Stimulated activated CD4-positive, alpha-beta T cell treated with anti-CD3 and anti-CD28 coated beads, Interleukin-1b, Interleukin-23, amount 100 ng/mL, for 48 hours (primary cell): Measurements from ENCODE around the gene SHROOM1.

ENCODE experiments used
- DNase-seq: peaks from one replicate; pipeline ENCODE4 v3.0.0-alpha.2; 2020

SHROOM1 gene

GRCh38 chr5:132775476-132775961, 54.9 kb downstream of the SHROOM1 start:
- DNase-seq, result no peak

- no peak for DNase-seq
Observed at GRCh38 chr5:132774896-132775295, 55.6 kb downstream of the SHROOM1 start.

GRCh38 chr5:132774406-132774805, 56.0 kb downstream of the SHROOM1 start:
- no peak for DNase-seq

GRCh38 chr5:132773601-132774355, 56.7 kb downstream of the SHROOM1 start:
- DNase-seq, result no peak

GRCh38 chr5:132773114-132773513, 57.3 kb downstream of the SHROOM1 start:
- DNase-seq, result no peak

GRCh38 chr5:132772291-132773070, 58.0 kb downstream of the SHROOM1 start:
- no peak for DNase-seq
